ENCODE data around the gene TRAF7.
"Not testable (repeated sequence)": the region's sequence is repeated elsewhere in the genome, so short reads cannot be mapped to it uniquely, and the experiment has no call there.

The TRAF7 gene

GRCh38 chr16:2122934-2123683 lies 32.5 kb upstream of the TRAF7 start:
- DNase-seq, result not testable (repeated sequence)

DNA sequence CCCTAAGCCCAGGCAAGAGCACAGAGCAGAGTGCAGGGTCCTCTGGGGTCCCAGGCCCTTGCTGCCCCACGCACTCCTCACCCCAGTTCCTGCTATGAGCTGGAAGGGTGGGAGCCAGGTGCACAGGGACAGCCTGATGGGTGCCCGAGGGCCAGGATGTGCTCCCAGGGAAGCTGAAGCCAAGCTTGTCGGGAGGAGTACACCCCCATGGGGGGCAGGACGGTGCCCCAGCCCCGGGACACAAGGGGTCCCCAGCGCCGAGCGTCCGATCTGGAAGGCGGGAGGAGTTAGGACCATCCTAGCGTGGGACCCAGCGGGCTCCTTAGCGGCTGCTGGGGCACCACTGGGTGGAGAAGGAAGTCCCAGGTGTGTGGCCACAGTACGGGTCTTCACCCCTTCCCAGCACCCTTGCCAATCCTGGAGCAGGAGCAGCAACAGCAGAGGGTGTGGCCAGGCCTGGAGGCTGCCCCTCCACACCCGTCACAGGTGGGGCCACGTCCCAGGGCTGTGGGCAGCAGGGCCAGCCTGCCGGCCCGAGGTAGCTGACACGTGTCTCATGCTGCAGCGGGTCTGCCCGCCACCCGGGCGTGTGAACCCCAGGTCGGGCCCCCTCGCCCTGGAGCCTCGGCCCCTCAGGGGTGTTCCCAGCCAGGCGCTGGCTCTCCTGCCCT lies 31.7 kb upstream of the TRAF7 start:
- not testable (repeated sequence) for DNase-seq

DNA sequence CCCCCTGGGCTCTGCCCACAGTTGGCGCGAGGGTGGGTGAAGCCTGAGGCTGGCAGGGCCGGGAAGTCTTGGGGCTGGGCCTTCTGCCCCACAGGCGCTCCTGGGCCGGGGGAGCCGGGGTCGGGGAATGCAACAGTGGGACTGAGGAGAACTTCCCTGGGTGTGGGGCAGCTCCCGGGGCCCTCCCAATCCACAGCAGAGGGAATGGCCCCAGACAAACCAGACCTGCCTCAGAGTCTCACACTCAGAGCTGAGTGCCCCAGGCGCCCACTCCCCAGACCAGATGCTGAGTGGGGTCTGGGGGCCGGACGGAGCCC lies 31.2 kb upstream of the TRAF7 start:
- not testable (repeated sequence) for DNase-seq

DNA sequence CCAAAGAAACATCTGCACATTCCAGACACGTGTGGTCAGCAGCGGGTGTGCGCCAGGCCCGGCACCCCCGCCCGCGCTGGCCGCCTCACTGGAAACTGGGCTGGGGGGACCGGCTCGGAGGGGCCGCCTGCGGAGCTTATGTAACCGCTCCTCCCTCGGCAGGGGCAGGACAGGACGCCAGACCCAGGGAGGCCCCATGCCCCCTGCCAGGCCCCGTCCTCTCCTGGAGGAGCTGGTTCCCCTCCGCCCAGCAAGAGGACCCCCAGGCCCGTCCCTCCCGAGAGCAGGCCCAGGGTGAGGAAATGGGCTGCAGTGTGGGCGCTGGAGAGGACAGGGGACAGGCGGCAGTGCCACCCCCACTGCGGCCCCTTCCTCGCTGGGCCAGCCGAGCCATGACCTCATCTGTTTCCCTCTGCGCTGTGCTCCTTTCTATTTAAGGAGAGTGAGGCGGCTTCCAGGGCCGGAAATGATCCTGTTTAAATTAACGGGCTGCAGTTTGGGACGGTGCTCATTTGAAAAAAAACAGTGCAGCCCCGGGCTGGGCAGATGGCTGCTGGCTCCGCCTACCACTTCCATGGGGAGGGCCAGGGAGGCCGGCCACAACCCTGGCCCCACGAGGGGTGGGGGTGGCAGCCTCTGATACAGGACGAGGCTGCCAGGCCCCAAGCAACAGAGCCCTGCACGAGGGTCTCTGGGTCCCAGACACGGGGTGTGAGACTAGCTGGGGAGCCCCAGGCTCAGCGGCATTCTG lies 30.7 kb upstream of the TRAF7 start:
- not testable (repeated sequence) for DNase-seq

DNA sequence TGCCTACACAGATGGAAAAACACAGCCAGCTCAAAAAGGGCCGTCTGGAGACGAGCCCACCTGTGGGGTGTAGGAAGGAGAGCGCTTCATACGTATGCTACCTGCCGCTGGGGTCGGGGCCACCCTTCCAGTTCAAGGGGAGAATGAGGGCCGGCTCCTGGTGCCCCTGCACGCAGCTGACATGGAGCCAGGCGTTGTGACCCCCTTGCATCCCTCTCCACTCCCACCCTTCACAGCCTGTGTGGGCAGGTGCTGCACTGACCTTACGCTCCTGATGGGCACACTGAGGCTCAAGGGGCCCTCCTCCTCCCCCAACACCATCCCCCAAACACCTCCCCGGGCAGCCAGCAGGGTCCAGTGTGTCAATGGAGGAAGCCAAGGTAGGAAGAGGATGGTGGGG lies 30.0 kb upstream of the TRAF7 start:
- DNase-seq, result not testable (repeated sequence)

DNA sequence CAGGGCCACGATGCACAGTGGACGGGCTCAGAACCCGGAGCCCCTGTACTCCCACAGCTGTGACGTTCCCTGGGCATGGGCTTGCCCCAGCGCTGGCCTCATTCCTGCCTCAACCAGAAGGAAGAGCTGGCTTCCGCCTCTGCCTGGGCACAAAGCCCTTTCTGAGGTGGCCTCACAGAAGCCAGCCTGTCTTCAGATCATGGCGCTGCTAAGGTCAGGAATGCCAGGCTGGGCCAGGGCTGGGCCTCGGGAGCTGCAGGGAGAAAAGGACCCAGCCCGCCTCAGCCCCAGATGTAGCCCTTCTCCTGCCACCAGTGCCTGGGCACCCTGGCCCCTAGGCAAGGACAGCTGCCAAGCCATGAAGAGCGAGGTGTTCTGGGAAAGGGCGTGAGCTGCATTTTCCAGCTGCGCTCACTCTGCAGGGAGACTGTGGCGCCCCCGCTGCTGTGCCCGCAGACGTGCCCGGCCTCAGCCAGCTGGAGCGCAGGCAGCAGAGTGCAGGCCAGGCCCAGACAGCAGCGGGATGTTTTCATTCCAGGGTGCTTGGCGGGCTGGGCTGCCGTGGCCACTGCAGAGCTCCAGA lies 29.3 kb upstream of the TRAF7 start:
- DNase-seq, result not testable (repeated sequence)

GRCh38 chr16:2126928-2127556 lies 28.5 kb upstream of the TRAF7 start:
- not testable (repeated sequence) for DNase-seq

DNA sequence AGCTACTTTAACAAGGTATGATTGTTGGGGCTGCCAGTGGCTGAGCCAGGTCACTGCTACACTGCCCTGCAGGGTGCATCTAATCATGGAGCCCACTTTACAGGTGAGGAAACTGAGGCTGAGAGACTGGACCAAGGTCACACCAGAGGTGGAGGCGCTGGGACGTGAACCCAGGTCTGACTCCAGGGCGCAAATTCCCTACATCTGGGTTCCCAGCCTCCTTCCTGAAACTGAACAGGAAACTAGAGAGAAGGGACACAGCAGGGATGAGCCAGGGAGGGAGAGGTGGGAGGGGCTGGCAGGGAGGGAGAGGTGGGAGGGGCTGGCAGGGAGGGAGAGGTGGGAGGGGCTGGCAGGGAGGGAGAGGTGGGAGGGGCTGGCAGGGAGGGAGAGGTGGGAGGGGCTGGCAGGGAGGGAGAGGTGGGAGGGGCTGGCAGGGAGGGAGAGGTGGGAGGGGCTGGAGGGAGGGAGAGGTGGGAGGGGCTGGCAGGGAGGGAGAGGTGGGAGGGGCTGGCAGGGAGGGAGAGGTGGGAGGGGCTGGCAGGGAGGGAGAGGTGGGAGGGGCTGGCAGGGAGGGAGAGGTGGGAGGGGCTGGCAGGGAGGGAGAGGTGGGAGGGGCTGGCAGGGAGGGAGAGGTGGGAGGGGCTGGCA lies 27.8 kb upstream of the TRAF7 start:
- DNase-seq, result not testable (repeated sequence)

- not testable (repeated sequence) for DNase-seq
Observed at GRCh38 chr16:2129251-2129650, 26.3 kb upstream of the TRAF7 start.

DNA sequence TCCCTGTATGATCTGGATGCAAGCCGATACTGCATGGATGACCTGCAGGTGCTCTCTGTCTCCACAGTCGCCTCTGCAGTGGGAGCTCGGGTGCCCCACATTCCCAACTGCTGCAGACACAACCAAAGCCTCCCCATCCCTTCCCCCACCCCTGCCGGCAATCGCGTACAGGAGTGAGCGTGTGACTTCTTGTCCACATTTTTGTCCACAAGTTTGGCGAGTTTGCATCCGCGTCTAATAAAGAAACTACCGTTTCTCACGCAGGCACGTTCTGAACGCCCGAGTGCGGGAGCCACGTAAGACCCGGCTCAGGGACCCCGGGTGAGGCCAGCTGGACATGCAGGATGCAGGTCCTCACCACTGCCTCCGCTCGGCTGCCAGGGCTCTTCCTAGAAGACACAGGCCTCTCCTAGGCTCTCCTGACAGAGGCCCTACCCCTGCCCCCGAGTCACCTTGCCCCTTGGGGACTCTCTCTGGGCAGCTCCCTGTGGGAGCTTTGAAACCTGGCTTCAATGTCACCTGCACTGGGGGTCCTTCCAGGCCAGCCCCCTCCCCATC lies 25.6 kb upstream of the TRAF7 start:
- DNase-seq, result not testable (repeated sequence)

- DNase-seq, result not testable (repeated sequence)
Observed at GRCh38 chr16:2133797-2134196, 21.8 kb upstream of the TRAF7 start.

GRCh38 chr16:2135071-2135470 lies 20.5 kb upstream of the TRAF7 start:
- DNase-seq, result not testable (repeated sequence)

DNA sequence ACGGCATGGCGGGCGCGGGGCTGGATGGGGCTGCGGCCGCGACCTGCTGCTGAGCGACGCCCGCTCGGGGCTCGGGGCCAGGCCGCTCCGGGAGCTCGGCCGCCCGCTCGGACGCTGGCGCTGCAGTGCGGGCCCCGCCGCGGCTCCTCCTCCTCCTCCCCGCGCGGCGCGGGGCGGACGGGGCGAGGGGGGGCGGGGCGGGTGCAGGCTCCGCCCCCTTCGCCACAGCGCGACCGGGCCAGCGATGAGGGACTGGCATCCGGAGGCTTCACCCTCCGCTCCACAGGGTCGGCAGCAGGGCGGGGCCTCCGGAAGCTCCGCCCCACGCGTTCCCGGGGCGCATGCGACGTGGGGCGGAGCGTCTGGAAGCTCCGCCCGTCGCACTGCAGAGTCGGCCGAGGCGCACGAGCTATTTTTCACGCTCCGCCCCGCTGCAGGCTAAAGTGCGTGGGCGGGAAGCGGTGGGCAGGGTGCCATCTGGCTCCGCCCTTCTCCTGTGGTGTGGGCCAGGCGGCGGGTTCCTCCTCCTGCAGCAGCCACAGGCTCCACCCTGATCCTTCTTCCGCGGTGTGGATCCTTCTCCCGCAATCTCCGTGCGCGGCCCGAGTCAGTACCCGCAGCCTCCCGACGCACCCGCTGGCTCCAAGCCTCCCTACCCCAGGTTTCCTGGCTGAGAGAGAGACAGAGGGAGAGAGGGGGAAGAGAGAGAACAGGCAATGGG lies 19.7 kb upstream of the TRAF7 start, which contains the start of gene PKD1:
Gene PKD1 (minus strand): TSS at position 129 of the 721 bp plus-strand sequence. CDS start 209 bp downstream, outside the sequence.
- peak; percentile 99 for DNase-seq

DNA sequence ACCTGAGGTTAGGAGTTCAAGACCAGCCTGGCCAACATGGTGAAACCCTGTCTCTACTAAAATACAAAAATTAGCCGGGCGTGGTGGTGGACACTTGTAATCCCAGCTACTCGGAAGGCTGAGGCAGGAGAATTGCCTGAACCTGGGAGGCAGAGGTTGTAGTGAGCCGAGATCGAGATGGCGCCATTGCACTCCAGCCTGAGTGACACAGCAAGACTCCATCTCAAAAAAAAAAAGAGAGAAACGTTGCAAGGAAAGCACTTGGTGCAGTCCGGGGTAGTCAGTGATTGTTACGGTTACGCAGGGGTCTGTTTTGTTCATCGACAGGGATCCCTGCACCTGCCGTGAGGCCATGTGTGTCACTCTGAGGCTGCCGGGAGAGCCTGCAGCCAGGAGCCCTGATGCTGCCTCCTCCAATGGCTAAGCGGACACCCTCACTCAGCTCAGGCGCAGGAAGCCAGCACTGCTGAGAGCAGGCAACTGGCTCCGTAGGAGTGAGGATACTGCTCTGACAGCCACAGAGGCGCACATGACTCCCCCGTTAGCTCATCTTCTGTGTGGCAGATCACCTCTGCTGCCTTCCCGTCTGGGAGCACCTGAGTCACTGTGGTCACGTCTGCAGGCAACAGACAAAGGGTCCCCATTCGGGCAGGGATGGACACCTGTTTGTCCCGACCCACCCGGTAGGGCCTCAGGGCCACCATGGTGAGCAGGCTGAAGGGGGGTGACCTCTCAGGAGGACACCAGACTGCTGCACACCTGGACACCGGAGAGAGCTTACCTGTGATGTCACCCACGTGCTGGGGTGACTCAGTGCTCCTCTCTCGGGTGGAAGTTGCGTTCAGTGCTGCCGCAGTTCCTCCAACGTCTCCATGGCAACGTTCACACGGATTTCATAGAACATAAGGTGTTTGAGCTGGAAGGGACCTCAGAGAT lies 12.4 kb upstream of the TRAF7 start:
- DNase-seq, result no peak

- DNase-seq, result no peak
Observed at GRCh38 chr16:2143878-2144485, 11.6 kb upstream of the TRAF7 start.

DNA sequence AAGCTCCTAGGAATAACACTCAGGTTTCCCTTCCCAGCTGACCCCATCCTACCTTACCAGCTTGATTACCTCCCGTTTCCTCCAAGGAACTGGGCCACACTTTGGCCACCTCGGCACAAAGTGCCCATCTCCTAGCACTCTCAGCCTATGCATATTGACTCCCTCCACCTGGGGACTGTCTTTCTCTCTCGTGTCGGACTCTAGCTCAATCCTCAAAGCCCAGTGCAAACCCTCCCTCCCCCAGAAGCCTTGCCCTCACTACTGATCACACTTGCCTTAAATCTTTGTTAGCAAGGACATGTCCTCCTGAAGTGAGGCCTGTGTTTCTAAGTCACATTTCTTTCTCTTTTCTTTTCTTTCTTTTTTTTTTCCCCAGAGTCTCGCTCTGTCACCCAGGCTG lies 9.7 kb upstream of the TRAF7 start:
- no peak for DNase-seq

DNA sequence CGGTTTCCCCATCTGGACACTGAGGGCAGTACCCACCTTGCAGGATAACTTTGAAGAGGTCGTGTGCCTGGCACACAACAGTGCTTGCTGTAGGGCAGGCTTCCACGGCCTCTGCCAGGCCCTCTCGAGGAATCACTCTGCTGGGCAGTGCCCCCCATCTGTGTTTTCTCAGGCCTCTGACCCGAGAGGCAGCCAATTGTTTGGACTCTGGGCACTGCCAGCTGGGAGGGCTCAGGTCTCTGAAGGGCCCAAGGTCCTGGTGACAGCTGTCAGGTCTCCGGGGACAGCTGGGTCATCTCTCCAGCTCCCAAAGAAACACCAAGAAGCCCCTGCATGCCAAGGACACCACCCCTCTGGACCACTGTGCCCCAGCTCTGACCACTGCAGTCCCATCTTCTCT lies 8.2 kb upstream of the TRAF7 start:
- no peak for DNase-seq

DNA sequence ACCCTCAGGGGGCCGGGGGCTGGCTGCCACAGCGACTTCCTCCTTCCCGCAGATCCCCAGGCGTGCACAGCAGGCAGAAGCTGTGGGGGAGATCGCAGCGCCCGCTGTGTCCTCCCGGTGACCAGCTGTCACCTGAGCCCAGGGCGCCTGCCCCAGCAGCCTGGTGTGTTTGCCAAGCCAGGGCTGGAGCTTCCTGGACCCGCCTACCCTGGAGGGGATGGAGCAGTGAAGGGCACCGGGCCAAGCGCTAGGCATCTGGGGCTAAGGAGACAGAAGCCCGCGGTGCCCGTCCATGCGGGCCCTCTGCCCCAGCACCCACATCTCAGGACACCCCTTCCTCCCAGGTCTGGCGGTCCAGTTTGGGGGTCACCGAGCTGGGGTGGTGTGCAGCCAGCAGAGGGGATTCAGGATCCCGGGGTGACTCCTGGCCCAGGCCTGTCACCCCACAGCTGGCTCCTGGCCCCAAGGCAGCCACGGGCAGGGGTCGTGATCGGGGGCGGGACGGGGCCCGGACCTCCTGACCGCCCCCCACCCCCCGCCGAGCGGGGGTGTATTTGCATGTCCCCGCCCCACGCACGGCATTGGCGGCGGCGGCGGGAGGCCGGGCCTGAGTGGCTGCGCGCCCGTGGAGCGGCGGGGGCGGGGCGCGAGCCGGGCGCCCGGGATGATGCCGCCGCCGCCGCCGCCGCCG lies 7.5 kb upstream of the TRAF7 start, which contains the start of gene RAB26:
Gene RAB26 (plus strand): TSS at position 645 of the 691 bp plus-strand sequence. CDS start 159 bp downstream, outside the sequence.
- DNase-seq, result peak; percentile 68
